ENCODE data around the gene MRPS10.
"Not testable (repeated sequence)": the region's sequence is repeated elsewhere in the genome, so short reads cannot be mapped to it uniquely, and the experiment has no call there.

Gene MRPS10

GRCh38 chr6:42236682-42237473 lies 19.2 kb upstream of the MRPS10 start:
- DNase-seq = no peak

- no peak for DNase-seq
Measured at GRCh38 chr6:42236030-42236429, 18.4 kb upstream of the MRPS10 start.

- DNase-seq = no peak
Measured at GRCh38 chr6:42232035-42232434, 14.4 kb upstream of the MRPS10 start.

- DNase-seq = no peak
Measured at GRCh38 chr6:42230345-42231321, 13.0 kb upstream of the MRPS10 start.

- DNase-seq = no peak
Measured at GRCh38 chr6:42229506-42230119, 12.0 kb upstream of the MRPS10 start.

GRCh38 chr6:42228305-42228704 lies 10.6 kb upstream of the MRPS10 start:
- DNase-seq = no peak

- no peak for DNase-seq
Measured at GRCh38 chr6:42227173-42227850, 9.7 kb upstream of the MRPS10 start.

- DNase-seq = no peak
Measured at GRCh38 chr6:42226645-42227143, 9.0 kb upstream of the MRPS10 start.

GRCh38 chr6:42226161-42226611 lies 8.5 kb upstream of the MRPS10 start:
- DNase-seq = no peak

GRCh38 chr6:42225419-42225818 lies 7.8 kb upstream of the MRPS10 start:
- no peak for DNase-seq

- DNase-seq = no peak
Measured at GRCh38 chr6:42225029-42225339, 7.3 kb upstream of the MRPS10 start.

- DNase-seq = no peak
Measured at GRCh38 chr6:42224222-42225028, 6.8 kb upstream of the MRPS10 start.

GRCh38 chr6:42222448-42222847 lies 4.8 kb upstream of the MRPS10 start:
- DNase-seq = no peak

- DNase-seq = no peak
Measured at GRCh38 chr6:42221546-42221945, 3.9 kb upstream of the MRPS10 start.

GRCh38 chr6:42220807-42221206 lies 3.1 kb upstream of the MRPS10 start:
- no peak for DNase-seq

- DNase-seq = no peak
Measured at GRCh38 chr6:42217157-42217518, 523 bp downstream of the MRPS10 start.

GRCh38 chr6:42216495-42216894 lies 1.2 kb downstream of the MRPS10 start:
- DNase-seq = not testable (repeated sequence)

- no peak for DNase-seq
Measured at GRCh38 chr6:42212442-42212841, 5.2 kb downstream of the MRPS10 start.

- DNase-seq = no peak
Measured at GRCh38 chr6:42211726-42212125, 5.9 kb downstream of the MRPS10 start.

- no peak for DNase-seq
Measured at GRCh38 chr6:42210551-42210950, 7.1 kb downstream of the MRPS10 start.

GRCh38 chr6:42207559-42207958 lies 10.1 kb downstream of the MRPS10 start:
- not testable (repeated sequence) for DNase-seq

GRCh38 chr6:42204768-42205282 lies 12.8 kb downstream of the MRPS10 start:
- no peak for DNase-seq
